MG63 (cell line): ENCODE results near the gene S100A5. TPM values are rescaled to one million over a fixed set of nuclear protein-coding genes. Genes with fewer than 3 reads are reported as not detected.
"Not testable (repeated sequence)": the region's sequence is repeated elsewhere in the genome, so short reads cannot be mapped to it uniquely, and the experiment has no call there.

Source experiments
- DNase-seq: peaks from one replicate; pipeline ENCODE4 v3.0.0-alpha.2; 2020
- H3K27me3 ChIP-seq: fragments of 250-450 bp; sonication (Bioruptor Pico); 2 replicates; pipeline ENCODE4 v1.5.1; 2020; ENCODE audit warnings: mild to moderate bottlenecking, moderate library complexity
- H3K36me3 ChIP-seq: fragments of 250-450 bp; sonication (Bioruptor Pico); 2 replicates; pipeline ENCODE4 v1.5.1; 2020; ENCODE audit warnings: mild to moderate bottlenecking, moderate library complexity
- H3K4me3 ChIP-seq: fragments of 250-450 bp; sonication (Bioruptor Pico); 2 replicates; pipeline ENCODE4 v1.5.1; 2020; ENCODE audit warnings: mild to moderate bottlenecking, moderate library complexity
- H3K9me3 ChIP-seq: fragments of 250-450 bp; sonication (Bioruptor Pico); 2 replicates; pipeline ENCODE4 v1.5.1; 2020; ENCODE audit warnings: mild to moderate bottlenecking, moderate library complexity
- total RNA-seq: library from RNA; depleted of rRNA; stranded (reverse); fragments of >200 nt; shearing (Covaris generic); gene quantifications from 2 replicates; pipeline ENCODE4 v1.2.3, GENCODE V29; 2014; ENCODE audit warnings: low replicate concordance

S100A5 gene
- total RNA-seq, 1 experiment from 2014 or later, result not detected

DNA sequence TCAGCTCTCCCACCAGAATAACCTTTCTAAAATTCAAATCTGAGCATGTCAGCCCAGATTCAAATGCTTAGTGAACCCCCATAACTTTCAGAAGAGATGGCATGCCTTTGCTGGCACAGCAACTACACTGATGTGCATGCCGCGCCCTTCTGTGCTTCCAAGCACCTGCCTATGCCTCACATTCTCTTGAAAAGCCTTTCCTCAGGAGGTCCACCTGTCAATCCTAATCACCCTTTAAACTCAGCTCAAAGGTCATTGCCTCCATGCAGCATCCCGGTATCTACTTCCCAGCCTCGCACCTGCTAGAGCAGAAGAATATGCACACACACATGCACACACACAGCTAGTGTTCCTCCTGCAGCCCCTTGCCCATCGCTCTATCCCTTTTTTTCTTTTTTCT, 30.1 kb upstream of the S100A5 start:
- no peak overlapping the region for H3K4me3 ChIP-seq
- H3K27me3 ChIP-seq, result no peaks in the 10 kb centered on the region
- DNase-seq, result no peak
- 0 out of 2 replicates have a peak, but pooled peaks cover 2% of the 10 kb centered on the region for H3K36me3 ChIP-seq
- H3K9me3 ChIP-seq, result no peaks in the 10 kb centered on the region

DNA sequence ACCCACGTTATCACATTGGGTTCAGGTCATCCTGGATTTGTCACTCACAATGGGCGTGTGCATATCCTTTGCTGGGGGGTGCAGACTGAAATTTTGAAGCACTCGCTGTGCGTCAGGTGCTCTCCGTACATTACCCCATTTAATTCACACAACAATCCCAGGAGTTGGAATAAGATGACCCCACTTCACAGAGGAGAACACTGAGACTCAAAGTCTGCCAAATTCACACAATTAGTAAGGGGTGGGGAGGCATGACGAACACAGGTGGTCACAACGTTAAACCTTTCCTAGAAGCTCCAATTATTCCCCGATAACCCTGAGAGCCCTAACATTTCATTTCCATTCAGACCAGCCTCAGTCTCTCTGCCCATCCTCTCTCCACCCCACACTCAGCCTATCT, 28.7 kb upstream of the S100A5 start:
- no peak for DNase-seq
- H3K27me3 ChIP-seq, result no peaks in the 10 kb centered on the region
- H3K36me3 ChIP-seq, result 0 out of 2 replicates have a peak, but pooled peaks cover 2% of the 10 kb centered on the region
- H3K9me3 ChIP-seq, result no peaks in the 10 kb centered on the region
- H3K4me3 ChIP-seq, result no peak overlapping the region

DNA sequence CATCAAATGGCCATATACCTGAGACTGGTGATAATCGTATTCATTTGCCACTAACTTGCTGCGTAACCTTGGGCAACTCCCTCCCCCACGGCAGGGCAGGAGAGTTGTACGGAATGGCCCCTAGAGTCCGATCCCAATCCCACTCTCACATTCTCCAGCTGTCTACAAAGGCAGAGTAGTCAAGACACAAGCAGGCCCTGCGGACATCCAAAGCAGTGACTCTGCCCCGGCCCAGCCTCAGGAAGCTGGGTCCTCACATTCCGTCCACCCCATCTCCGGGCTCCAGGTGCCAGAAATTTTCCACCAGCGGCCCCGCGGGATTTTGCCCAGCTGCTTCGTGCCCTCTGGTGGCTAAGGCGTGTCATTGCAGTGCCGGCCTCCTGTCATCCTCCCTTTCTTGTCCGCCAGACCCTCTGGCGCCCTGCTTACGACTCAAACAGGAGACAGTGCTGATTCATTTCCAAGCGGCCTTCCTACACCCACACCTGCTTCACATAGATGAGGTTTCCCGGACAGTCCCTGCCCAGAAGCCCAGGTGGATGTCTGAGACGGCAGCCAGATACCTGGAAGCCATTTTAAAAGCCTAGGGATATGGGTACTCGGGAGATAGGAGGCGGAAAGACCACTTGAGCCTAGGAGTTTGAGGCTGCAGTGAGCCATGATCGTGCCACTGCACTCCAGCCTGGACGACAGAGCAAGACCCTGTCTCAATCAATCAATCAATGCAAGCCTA, 27.8 kb upstream of the S100A5 start:
- Histone ChIP-seq H3K9me3 (no peaks in the 10 kb centered on the region), H3K36me3 (0 out of 2 replicates have a peak, but pooled peaks cover 2% of the 10 kb centered on the region), H3K4me3 (no peak overlapping the region), H3K27me3 (no peaks in the 10 kb centered on the region)
- peak; percentile 92 for DNase-seq

DNA sequence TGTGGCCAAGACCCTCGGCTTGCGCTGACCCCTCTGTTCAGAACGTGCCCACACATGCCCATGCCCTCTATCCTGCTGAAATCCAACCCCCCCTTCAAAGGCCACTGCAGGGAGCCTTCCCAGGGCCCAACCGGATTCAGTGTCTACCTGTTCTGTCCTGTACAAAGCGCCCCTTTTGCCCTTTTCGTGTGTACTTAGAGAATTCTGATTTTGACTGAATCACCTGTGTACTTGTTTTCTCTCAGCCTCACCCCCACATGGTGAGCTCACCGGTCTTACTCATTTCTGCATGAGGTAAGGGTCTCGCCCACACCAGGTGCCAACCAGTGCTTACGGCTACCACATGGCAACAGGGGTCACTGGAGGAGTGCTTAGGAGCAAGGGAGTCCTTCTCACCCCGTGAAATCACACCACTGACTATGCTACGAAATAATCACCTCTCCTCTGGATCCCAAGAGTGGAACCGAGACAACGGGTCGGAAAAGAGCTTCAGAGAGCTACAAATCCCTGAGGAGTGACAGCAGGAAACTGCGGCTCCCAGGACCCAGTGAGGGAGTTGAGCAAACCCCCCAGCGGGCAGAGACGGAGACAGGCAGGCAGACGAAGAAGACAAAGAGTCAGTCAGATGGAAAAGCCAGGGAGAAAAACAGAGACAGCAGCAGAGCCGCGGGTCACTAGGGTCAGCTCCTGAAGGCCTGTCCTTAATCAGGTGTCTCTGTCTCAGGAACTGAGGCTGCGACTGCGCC, 27.1 kb upstream of the S100A5 start:
- H3K4me3 ChIP-seq, result no peak overlapping the region
- peak; percentile 50 for DNase-seq

DNA sequence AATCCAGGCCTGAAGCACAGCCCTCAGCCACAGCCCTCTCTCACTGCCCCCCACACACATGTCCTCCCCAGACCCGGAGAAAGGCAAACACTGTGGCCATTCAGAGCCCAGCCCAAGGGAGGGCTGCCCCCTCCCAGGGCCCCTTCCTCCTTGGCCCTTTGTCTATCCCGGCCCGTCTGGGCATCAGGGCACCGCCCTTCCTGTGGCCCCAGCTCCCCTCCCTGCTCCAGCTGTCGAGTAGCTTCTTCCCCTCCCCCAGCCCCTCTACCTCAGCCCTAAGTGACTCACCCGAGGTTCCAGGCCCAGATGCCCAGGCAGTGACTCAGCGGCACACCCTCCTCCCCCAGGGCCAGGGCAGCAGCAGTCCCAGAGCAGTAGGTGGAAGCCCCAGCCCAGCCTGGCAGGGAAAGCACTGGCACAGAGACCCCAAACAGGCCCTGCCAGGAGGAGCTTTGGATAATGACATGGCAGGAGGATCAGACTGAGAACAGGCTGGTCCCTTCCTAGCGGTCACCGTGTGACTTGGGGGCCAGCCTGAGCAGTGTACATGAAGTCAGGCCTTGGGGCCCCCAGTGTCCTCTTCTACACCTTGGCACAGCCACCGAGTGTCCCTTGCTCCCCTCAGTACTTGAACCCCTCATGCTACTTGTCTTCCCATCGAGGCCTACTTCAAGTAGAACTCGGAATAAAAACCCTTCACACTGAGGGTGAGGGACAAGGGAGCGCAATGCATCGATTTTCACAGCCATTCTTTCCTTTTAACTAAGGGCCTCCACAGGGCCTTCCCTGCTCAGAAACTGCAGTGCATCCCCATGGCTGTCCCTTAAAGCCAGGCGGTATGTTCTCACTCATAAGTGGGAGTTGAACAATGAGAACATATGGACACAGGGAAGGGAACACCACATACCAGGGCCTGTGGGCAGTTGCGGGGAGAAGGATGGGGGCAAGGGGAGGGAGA, 26.0 kb upstream of the S100A5 start:
- H3K9me3 ChIP-seq, result no peaks in the 10 kb centered on the region
- H3K27me3 ChIP-seq, result no peaks in the 10 kb centered on the region
- peak; percentile 100 for DNase-seq
- peaks cover 2% of the 10 kb centered on the region; the same call in 1 of the 2 replicates for H3K36me3 ChIP-seq
- no peak overlapping the region for H3K4me3 ChIP-seq

More for the DNA sequence above, 27.1 kb upstream of the S100A5 start:
- Histone ChIP-seq H3K9me3 (no peaks in the 10 kb centered on the region), H3K27me3 (no peaks in the 10 kb centered on the region), H3K36me3 (0 out of 2 replicates have a peak, but pooled peaks cover 2% of the 10 kb centered on the region)

DNA sequence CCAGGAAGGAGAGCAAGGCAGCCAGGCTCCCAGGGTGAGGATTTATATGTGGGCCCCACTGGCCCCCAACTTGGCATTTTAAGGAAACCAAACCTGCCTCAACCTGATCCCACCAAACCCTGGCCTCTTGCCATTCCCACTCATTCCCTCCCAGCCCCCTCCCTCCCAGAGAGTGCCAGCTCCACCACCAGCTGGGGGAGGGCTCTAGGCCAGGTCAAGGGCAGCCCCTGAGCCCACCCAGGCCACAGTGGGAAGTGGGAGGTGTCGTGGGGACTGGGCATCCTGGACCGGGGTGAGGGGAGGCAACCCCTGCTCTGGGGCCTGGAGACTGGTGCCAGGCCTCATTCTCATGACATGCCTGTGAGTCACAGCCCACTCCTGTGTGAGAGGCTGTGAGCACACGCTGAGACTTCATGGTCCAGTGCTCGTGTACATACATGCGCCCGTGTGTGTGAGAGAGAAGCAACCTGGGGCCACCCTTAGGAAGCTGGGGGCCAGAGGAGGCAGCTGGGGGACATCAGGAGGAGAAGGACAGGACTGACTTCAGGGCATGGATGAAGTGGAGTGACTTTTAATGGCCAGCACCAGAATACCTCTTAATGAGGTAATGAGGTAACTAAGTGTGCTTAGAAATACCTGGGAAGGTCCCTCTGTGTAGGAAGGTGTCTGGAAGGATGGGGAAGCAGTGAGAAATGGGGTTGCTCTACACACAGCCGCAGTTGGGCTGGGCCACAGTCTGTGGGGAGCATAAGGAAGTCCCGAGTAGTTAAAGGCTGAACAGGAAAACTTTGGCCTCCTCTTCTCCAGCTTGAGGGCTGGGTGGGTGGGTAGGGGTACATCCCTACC, 25.0 kb upstream of the S100A5 start, which contains the start of gene S100A2:
Gene S100A2, minus strand, starts transcription at position 316 of the 846 bp plus-strand sequence. CDS start 1,967 bp downstream, outside the sequence.
- Histone ChIP-seq H3K4me3 (peak within 1 kb of the TSS; percentile 11; the same call in 1 of the 2 replicates), H3K36me3 (peaks cover 2% of the 10 kb centered on the region), H3K27me3 (no peaks in the 10 kb centered on the region), H3K9me3 (no peaks in the 10 kb centered on the region)
- peak; percentile 96 for DNase-seq

DNA sequence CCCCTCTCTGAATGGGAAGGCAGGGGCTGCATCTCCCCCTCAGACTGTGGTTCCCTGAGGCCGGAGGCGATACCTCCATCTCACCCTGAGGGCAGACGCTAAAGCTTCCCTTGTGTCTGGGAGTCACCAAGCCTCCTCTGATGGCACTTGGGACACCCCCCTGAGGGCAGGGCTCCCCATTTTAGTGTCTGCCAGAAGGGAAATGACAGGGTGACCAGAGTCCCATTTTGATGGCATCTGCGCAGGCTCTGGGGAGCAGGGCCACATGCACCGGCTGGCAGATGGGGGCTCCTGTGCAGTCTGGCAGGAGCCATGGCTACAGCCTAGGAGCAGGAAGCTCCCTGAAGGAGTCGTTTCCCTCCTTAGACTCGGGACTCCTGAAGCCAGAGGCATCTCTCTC, 23.3 kb upstream of the S100A5 start:
- no peak overlapping the region for H3K4me3 ChIP-seq
- peaks cover 2% of the 10 kb centered on the region for H3K36me3 ChIP-seq
- H3K27me3 ChIP-seq, result no peaks in the 10 kb centered on the region
- H3K9me3 ChIP-seq, result no peaks in the 10 kb centered on the region
- DNase-seq, result no peak

DNA sequence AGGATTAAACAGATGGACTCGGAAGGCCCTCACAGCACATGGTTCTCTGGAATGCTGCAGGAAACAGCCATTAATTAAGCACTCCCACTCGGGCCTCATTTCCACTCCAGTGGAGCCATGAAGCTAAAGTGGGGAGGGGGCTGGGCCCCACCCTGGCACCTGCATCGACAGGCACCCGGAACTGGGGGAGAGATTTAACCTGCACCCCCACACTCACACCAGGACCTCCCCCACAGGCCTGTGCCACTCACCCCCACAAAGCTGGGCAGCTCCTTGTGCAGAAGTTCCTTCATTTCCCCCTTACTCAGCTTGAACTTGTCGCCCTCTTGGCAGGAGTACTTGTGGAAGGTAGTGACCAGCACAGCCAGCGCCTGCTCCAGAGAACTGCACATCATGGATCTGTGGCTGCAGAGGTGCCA, 22.8 kb upstream of the S100A5 start:
- Histone ChIP-seq H3K36me3 (peaks cover 2% of the 10 kb centered on the region), H3K27me3 (no peaks in the 10 kb centered on the region), H3K9me3 (0 out of 2 replicates have a peak, but pooled peaks cover under 1% of the 10 kb centered on the region), H3K4me3 (no peak overlapping the region)
- DNase-seq, result no peak

DNA sequence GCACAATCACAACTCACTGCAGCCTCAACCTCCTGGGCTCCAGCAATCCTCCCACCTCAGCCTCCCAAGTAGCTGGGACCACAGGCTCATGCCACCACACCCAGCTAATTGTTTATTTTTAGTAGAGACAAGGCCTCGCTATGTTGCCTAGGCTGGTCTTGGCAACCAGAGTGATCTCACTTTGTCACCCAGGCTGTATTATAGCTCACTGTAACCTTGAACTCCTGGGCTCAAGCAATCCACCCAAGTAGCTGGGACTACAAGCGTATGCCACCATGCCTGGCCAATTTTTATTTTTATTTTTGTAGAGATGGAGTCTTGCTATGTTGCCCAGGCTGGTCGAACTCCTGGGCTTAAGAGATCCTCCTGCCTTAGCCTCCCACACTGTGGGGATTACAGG, 21.3 kb upstream of the S100A5 start:
- H3K27me3 ChIP-seq, H3K36me3 ChIP-seq, H3K4me3 ChIP-seq, DNase-seq, H3K9me3 ChIP-seq: not testable (repeated sequence)

DNA sequence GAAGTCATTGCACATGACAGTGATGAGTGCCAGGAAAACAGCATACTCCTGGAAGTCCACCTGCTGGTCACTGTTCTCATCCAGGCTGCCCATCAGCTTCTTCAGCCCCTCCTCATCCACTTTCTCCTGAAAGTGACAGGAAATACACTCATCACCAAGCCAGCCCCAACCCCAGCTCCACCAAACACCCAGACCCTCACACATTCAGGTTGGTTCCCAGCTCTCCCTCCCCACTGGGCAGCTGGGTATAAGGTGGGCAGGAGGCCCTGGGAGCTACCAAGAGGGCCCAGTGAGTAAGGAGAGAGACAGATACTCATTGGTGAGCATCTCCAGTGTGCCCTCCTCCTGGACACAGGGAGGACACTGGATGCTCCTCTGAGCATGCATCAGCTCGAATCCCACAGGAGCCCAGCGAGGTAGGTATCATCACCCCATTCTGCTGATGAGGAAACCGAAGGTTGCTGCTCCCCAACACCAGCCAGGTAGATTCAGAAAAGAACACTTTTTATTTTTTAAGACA, 20.8 kb upstream of the S100A5 start:
- Histone ChIP-seq H3K27me3 (no peaks in the 10 kb centered on the region), H3K4me3 (no peak overlapping the region), H3K9me3 (peaks cover 4% of the 10 kb centered on the region; the same call in 1 of the 2 replicates), H3K36me3 (no peaks in the 10 kb centered on the region; the same call in none of the 2 replicates)
- no peak for DNase-seq

DNA sequence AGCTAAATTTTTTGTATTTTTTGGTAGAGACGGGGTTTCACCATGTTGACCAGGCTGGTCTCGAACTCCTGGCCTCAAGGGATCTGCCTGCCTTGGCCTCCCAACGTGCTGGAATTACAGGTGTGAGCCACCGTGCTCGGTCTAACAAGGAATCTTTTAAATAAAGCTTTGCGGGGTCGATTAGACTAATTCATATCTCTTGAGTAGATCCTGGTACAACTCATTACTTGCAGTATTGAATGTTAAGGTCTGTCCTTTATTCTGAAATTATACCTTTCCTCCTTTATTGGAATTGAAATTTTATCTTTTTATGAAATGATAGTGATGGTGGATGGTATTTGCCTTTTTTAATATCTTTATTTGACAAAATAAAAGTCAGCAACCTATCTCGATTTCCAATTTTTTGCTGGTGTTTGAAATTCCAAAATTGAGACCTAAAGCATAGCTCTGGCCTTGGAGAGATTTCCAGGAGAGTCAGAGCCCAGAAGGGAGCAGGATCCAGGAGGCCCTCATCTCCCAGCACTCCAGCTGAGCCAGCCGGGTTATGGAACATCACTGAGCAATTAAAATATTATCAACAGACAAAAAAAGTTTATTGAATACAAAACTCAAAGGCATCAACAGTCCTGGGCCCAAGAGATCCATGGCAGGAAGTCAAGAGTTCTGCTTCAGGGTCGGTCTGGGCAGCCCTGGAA, 20.2 kb upstream of the S100A5 start:
- Histone ChIP-seq H3K4me3 (no peak overlapping the region), H3K36me3 (no peaks in the 10 kb centered on the region; the same call in none of the 2 replicates), H3K27me3 (no peaks in the 10 kb centered on the region), H3K9me3 (peaks cover 4% of the 10 kb centered on the region; the same call in 1 of the 2 replicates)
- DNase-seq, result no peak

DNA sequence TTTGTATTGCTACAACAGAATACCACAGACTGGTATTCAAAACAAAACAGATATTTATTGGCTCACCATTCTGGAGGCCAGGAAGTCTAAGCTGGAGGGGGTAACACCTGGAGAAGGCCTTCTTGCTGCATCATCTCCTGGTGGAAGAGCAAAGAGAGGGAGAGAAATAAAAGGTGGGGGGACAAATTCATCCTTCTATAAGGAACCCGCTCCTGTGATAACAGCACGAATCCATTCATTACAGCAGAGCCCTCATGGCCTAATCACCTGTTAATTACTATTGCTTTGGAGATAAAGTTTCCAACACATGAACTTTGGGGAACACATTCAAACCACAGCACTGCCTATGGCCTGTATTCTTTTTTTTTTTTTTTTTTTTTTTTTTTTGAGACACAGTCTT, 19.5 kb upstream of the S100A5 start:
- H3K36me3 ChIP-seq, result no peaks in the 10 kb centered on the region; the same call in none of the 2 replicates
- no peaks in the 10 kb centered on the region for H3K27me3 ChIP-seq
- DNase-seq, result no peak
- no peak overlapping the region for H3K4me3 ChIP-seq
- H3K9me3 ChIP-seq, result peaks cover 4% of the 10 kb centered on the region; the same call in 1 of the 2 replicates

DNA sequence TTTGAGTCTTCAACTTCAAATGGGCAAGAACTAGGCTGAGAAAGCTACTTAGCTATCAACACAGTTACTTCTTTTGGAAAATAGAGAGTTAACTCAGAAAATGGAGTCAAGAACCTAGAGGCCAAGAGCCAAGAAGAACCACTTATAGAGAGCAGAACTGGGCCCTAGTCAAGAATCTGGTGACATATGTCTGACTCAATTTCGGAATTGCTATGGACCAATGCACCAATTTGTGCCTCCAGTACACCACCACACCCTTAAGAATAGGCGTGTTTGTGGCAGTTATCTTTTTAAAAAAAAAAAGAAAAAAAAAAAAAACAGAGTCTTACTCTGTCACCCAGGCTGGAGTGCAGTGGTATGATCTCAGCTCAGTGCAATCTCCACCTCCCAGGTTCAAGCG, 17.1 kb upstream of the S100A5 start:
- Histone ChIP-seq H3K36me3 (no peaks in the 10 kb centered on the region; the same call in none of the 2 replicates), H3K9me3 (peaks cover 4% of the 10 kb centered on the region; the same call in 1 of the 2 replicates), H3K27me3 (no peaks in the 10 kb centered on the region)

DNA sequence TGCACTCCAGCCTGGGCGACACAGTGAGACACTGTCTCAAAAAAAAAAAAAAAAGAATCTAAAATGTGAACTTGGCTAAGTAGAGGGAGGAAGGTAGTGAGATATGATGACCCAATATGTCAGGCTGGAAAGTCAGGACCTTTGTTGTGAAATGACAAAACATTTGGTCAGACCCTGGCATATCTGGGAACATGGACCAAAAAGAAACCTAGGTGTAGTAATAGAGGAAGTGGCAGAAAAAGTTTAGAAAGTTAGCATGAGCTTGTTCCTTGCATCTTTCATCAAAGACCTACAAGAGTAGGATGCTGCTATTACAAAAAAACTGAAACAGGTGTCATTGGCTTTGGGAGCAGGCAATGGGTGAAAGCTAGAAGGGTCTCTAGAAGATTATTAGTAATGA, 15.6 kb upstream of the S100A5 start:
- peaks cover 4% of the 10 kb centered on the region; the same call in 1 of the 2 replicates for H3K9me3 ChIP-seq
- H3K27me3 ChIP-seq, result no peaks in the 10 kb centered on the region
- H3K36me3 ChIP-seq, result no peaks in the 10 kb centered on the region; the same call in 1 of the 2 replicates
- no peak overlapping the region for H3K4me3 ChIP-seq
- no peak for DNase-seq

More for the DNA sequence above, 17.1 kb upstream of the S100A5 start:
- no peak for DNase-seq
- no peak overlapping the region for H3K4me3 ChIP-seq
